NCI-H2227 treated with DMSO at 0.1 percent for 48 hours (cell line): Measurements from ENCODE around the gene TTBK2.

ENCODE experiments used
- DNase-seq: peaks from one replicate; lab custom pipeline; 2025; lab: John Stamatoyannopoulos, UW

The TTBK2 gene

DNA sequence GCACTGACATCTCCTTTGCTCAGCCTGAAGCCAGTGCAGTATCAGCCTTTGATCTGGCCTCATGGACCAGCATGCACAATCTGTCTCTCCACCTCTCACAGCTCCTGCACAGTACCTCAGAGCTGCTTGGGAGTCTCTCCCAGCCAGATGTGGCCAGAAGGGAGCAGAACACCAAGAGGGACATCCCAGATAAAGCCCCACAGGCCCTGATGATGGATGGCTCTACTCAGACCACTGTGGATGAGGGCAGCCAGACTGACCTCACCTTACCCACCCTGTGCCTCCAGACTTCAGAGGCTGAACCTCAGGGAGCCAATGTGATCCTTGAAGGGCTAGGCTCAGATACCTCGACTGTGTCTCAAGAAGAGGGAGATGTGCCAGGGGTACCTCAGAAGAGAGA is 228.0 kb downstream of the TTBK2 start:
- DNase-seq: no peak

- no peak for DNase-seq
These were observed 228.8 kb downstream of the TTBK2 start for GRCh38 chr15:42691770-42692169.

GRCh38 chr15:42691308-42691707 is 229.3 kb downstream of the TTBK2 start:
- no peak for DNase-seq
